B cell (primary cell): ENCODE results near the gene DEAF1. TPM values are rescaled to one million over a fixed set of nuclear protein-coding genes. Genes with fewer than 3 reads are reported as not detected.

Experiments used
- ATAC-seq: fragments of 200-7000 bp; cut with Tn5 transposase; one replicate; pipeline ENCODE4 v1.10.0; 2021; ENCODE audit warnings: low read depth, mild to moderate bottlenecking, moderate number of reproducible peaks, moderate library complexity
- CTCF ChIA-PET: fragments of 350-600 bp; sonication (Branson Sonifier 250); formaldehyde crosslinking; loops from one replicate; lab custom pipeline; 2021; ENCODE audit warnings: antibody characterized with exemption, inconsistent platforms; lab: Charles Lee
- POLR2A ChIA-PET: fragments of 350-600 bp; sonication (Branson Sonifier 250); formaldehyde crosslinking; loops from one replicate; lab custom pipeline; 2021; ENCODE audit warnings: antibody characterized with exemption; lab: Charles Lee
- DNase-seq: peaks from one replicate; pipeline ENCODE4 v3.0.0; 2013
- H2AFZ ChIP-seq: 2 replicates; pipeline ENCODE4 v1.6.1; 2012; ENCODE audit warnings: mild to moderate bottlenecking, low read depth, low read length; ENCODE audit not compliant: insufficient read depth, poor library complexity, severe bottlenecking
- H3K27ac ChIP-seq, 2 donors: 1 replicate in 1 of 2; 2 replicates in 1 of 2; pipeline ENCODE4 v1.5.1; 2012 to 2013; ENCODE audit warnings: low read length in 2 of 2, mild to moderate bottlenecking in 2 of 2, moderate library complexity in 1 of 2
- H3K27me3 ChIP-seq, 4 experiments: fragments of 200-600 bp in 1 of 4; sonication (generic) in 1 of 4; replicated peaks in 1 of 4; 1 replicate in 2 of 4; 2 replicates in 2 of 4; pipeline versions ENCODE4 v1.6.1 to v1.7.0; 2013 to 2016; ENCODE audit warnings: low read length in 3 of 4, mild to moderate bottlenecking in 2 of 4, mixed read lengths in 1 of 4, moderate library complexity in 1 of 4; ENCODE audit not compliant: insufficient read depth in 4 of 4, control insufficient read depth in 3 of 4; ENCODE audit errors: control extremely low read depth in 1 of 4
- H3K36me3 ChIP-seq, 2 experiments: replicated peaks in 1 of 2; 1 replicate in 1 of 2; 2 replicates in 1 of 2; pipeline versions ENCODE4 v1.6.1 to v1.7.1; 2013; ENCODE audit warnings: low read length in 1 of 2; ENCODE audit not compliant: insufficient read depth in 2 of 2, control insufficient read depth in 1 of 2; ENCODE audit errors: control extremely low read depth in 1 of 2, extremely low read depth in 1 of 2
- H3K4me1 ChIP-seq, 2 donors: fragments of 200-600 bp in 1 of 2; sonication (generic) in 1 of 2; 1 replicate in 1 of 2; 2 replicates in 1 of 2; pipeline versions ENCODE4 v1.5.1 to v1.6.1; 2013 to 2017; ENCODE audit warnings: low read length in 2 of 2; ENCODE audit not compliant: control insufficient read depth in 2 of 2, insufficient read depth in 2 of 2
- H3K4me2 ChIP-seq: replicated peaks from 2 replicates; pipeline ENCODE3; 2012; ENCODE audit warnings: mild to moderate bottlenecking, low read depth, low read length; ENCODE audit not compliant: poor library complexity, severe bottlenecking
- H3K4me3 ChIP-seq, 5 experiments: fragments of 200-600 bp in 1 of 5; sonication (generic) in 1 of 5; 1 replicate in 3 of 5; 2 replicates in 2 of 5; pipeline versions ENCODE4 v1.5.1 to v1.7.0; 2011 to 2016; ENCODE audit warnings: low read length in 4 of 5, mild to moderate bottlenecking in 4 of 5, low read depth in 2 of 5, control low read depth in 1 of 5, moderate library complexity in 1 of 5; ENCODE audit not compliant: insufficient read depth in 1 of 5; ENCODE audit errors: control extremely low read depth in 1 of 5, extremely low read depth in 1 of 5
- H3K79me2 ChIP-seq: fragments of 200-600 bp; sonication (generic); one replicate; pipeline ENCODE4 v1.6.0; 2016; ENCODE audit warnings: low read length; ENCODE audit not compliant: control insufficient read depth, insufficient read depth
- H3K9ac ChIP-seq: fragments of 200-600 bp; sonication (generic); 2 replicates; pipeline ENCODE4 v1.6.1; 2017; ENCODE audit warnings: mild to moderate bottlenecking, low read length, moderate library complexity
- H3K9me3 ChIP-seq, 3 donors: one replicate each; pipeline versions ENCODE4 v1.6.1 to v1.7.1; 2013; ENCODE audit warnings: low read length in 2 of 3; ENCODE audit not compliant: control insufficient read depth in 2 of 3, insufficient read depth in 1 of 3; ENCODE audit errors: control extremely low read depth in 1 of 3
- H4K20me1 ChIP-seq: 2 replicates; pipeline ENCODE4 v1.6.0; 2012; ENCODE audit warnings: mild to moderate bottlenecking, low read length; ENCODE audit not compliant: insufficient read depth, control insufficient read depth, poor library complexity, severe bottlenecking
- H3K27ac Mint-ChIP-seq: one replicate; pipeline ENCODE4 v1.8.0; 2021; ENCODE audit warnings: mixed read lengths
- H3K27me3 Mint-ChIP-seq: one replicate; pipeline ENCODE4 v1.8.0; 2021; ENCODE audit warnings: mixed read lengths
- H3K4me1 Mint-ChIP-seq: one replicate; pipeline ENCODE4 v1.8.0; 2021; ENCODE audit warnings: mixed read lengths
- H3K4me3 Mint-ChIP-seq: one replicate; pipeline ENCODE4 v1.8.0; 2021; ENCODE audit warnings: mixed read lengths
- H3K9me3 Mint-ChIP-seq: one replicate; pipeline ENCODE4 v1.8.0; 2022; ENCODE audit warnings: mixed read lengths; ENCODE audit not compliant: insufficient read depth
- EZH2 ChIP-seq: IDR thresholded peaks from 2 replicates; pipeline ENCODE4 v1.6.1; 2012; ENCODE audit warnings: borderline replicate concordance, low read depth, mild to moderate bottlenecking, moderate library complexity, low read length; ENCODE audit not compliant: insufficient read depth, poor library complexity, severe bottlenecking
- WGBS: methylation state at CpG from one replicate; pipeline ENCODE4 v1.1.5; 2013; ENCODE audit warnings: missing lambda C conversion rate; ENCODE audit not compliant: insufficient coverage; 5-methylcytosine and 5-hydroxymethylcytosine counted together
- intact Hi-C: fragments of 100-400 bp; cut with micrococcal nuclease; formaldehyde crosslinking; loops from one replicate; pipeline ENCODE4 v1.10.0; 2022
- polyA plus RNA-seq: library from polyadenylated mRNA; depleted of rRNA; stranded (reverse); fragments of >200 nt; gene quantifications from 2 replicates; pipeline ENCODE4 v1.2.3, GENCODE V29; 2012
- total RNA-seq, 2 donors: library from RNA; stranded (reverse); fragments of 120-200 nt in 1 of 2; gene quantifications; 1 replicate in 1 of 2; 2 replicates in 1 of 2; pipeline versions ENCODE4 v1.2.3 to v1.2.4, GENCODE V29; 2013 to 2022
- TF ChIP-seq, protein P1 (sequence below): fragments of 200-600 bp; IDR thresholded peaks from one replicate; pipeline ENCODE4 v1.8.0; 2022; ENCODE audit warnings: antibody characterized with exemption, mild to moderate bottlenecking

Gene DEAF1
- total and polyA plus RNA-seq, 2 donors (not counting 1 experiment from before 2014, with no cell fraction given), result 31.8 to 53.6 TPM

DNA sequence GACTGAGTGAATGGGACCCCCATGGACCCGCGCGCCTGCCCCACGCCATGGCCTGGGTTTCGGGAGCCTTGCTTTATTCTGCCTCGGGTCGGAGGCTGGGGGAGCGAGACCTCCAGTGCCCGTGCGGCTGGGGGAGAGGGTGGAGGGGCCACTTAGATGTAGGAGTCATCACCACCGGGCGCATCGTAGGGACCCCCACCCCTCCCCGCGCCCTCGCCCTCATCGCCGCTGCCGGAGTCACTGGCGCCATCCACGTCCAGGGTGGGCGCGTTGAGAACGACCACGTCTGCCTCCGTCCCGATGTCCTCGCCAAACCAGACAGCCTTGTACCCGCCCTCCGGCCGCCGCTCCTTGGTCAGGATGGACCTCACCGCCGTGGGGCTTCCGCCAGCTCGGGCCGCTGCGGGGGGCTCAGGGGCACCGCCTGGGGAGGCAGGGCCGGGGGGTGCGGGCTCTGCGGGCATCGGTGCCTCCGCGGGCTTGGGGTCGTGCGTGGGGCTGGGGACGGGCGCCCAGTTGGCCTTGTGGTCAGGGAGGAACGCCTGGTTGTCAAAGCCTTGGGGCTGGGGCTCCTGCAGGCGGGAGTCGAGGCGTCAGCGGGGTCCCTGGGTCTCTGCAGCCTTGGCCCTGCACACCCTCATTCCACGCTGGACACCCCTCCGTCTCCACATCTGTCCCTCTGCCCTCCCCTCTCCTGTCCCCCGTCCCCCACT, 77.7 kb downstream of the DEAF1 start:
- TF ChIP-seq, protein P1, sequence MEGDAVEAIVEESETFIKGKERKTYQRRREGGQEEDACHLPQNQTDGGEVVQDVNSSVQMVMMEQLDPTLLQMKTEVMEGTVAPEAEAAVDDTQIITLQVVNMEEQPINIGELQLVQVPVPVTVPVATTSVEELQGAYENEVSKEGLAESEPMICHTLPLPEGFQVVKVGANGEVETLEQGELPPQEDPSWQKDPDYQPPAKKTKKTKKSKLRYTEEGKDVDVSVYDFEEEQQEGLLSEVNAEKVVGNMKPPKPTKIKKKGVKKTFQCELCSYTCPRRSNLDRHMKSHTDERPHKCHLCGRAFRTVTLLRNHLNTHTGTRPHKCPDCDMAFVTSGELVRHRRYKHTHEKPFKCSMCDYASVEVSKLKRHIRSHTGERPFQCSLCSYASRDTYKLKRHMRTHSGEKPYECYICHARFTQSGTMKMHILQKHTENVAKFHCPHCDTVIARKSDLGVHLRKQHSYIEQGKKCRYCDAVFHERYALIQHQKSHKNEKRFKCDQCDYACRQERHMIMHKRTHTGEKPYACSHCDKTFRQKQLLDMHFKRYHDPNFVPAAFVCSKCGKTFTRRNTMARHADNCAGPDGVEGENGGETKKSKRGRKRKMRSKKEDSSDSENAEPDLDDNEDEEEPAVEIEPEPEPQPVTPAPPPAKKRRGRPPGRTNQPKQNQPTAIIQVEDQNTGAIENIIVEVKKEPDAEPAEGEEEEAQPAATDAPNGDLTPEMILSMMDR, result no peak
- no peak for TF ChIP-seq EZH2
- ChIA-PET CTCF (no interaction called here), POLR2A (no interaction called here)
- Histone ChIP-seq H3K4me3 (no peak overlapping the region), H3K36me3 (peaks cover 0 to 19% of the 10 kb centered on the region in 2 experiments), H3K27me3 (no peaks in the 10 kb centered on the region), H3K27ac (no peak overlapping the region), H4K20me1 (peaks cover 29% of the 10 kb centered on the region), H3K4me1 (peaks cover 18 to 35% of the 10 kb centered on the region in 2 donors), H3K9ac (no peak overlapping the region), H3K4me2 (peak overlapping the region; percentile 90), H2AFZ (no peak overlapping the region), H3K79me2 (peaks cover 6% of the 10 kb centered on the region), H3K9me3 (no peaks in the 10 kb centered on the region)
- DNase-seq (no peak), ATAC-seq (no peak)
- H3K4me1 Mint-ChIP-seq, result peaks cover 14% of the 10 kb centered on the region
- no peaks in the 10 kb centered on the region for H3K9me3 Mint-ChIP-seq
- 86% methylated on average over 55 of the region's 57 CpGs for WGBS
- H3K4me3 Mint-ChIP-seq, result peak overlapping the region; percentile 26
- no peaks in the 10 kb centered on the region for H3K27me3 Mint-ChIP-seq
- peak overlapping the region; percentile 94 for H3K27ac Mint-ChIP-seq
- intact Hi-C loops, result loop anchor here (2.0 to 10.0 kb wide), 3 partner anchors 49 to 187 kb away; partner anchors contain the start of gene PIDD1
